Measurements from ENCODE around the gene NCR3LG1. TPM values are rescaled to one million over a fixed set of nuclear protein-coding genes. Genes with fewer than 3 reads are reported as not detected.
A peak's percentile ranks its signal among the peaks of the same experiment; 100 is the strongest.

NCR3LG1 gene
- total RNA-seq, 1 experiment from 2014 or later = 14.8 TPM

GRCh38 chr11:17411418-17411817, 59.8 kb downstream of the NCR3LG1 start:
- peaks cover 17% of the 10 kb centered on the region for H3K27me3 Mint-ChIP-seq (ENCODE audit: insufficient read depth, unreplicated experiment)
- POLR2A ChIA-PET = no interaction called here

GRCh38 chr11:17412488-17413180, 61.0 kb downstream of the NCR3LG1 start:
- intact Hi-C loops (cut with micrococcal nuclease; ENCODE audit: unreplicated experiment) = loop anchor here (1.0 kb wide), 1 partner anchor 61 kb away; no protein-coding TSS in a partner anchor
- no peaks in the 10 kb centered on the region for H3K9me3 Mint-ChIP-seq (ENCODE audit: unreplicated experiment)
- BruUV-seq (replicated peaks) = no TSS peak
- ChIA-PET POLR2A (no interaction called here), CTCF (interaction anchor here (0.7 to 1.4 kb wide), 2 partner anchors 61 to 81 kb away, joined by 3 to 4 read pairs; no protein-coding TSS in a partner anchor)
- Histone ChIP-seq H3K36me3 (ENCODE audit: control insufficient read depth, insufficient read depth, low read length) (no peaks in the 10 kb centered on the region), H3K4me1 (no peaks in the 10 kb centered on the region), H3K27me3 (replicated peaks; ENCODE audit: control insufficient read depth, insufficient read depth, low read length) (no peaks in the 10 kb centered on the region), H3K9me3 (no peaks in the 10 kb centered on the region), H3K4me3 (ENCODE audit: low read depth, low read length) (no peak overlapping the region)
- peak in 1 of 2 experiments; percentile 4 for TF ChIP-seq CTCF (IDR thresholded peaks at IDR 0.05; ENCODE audit: insufficient read depth in 1 of 2, low read depth in 1 of 2, low read length in 1 of 2, severe bottlenecking in 1 of 2, unreplicated experiment in 1 of 2)
- H3K4me3 Mint-ChIP-seq (ENCODE audit: unreplicated experiment) = no peak overlapping the region
- peak in 1 of 2 experiments; percentile 14 for DNase-seq
- H3K36me3 Mint-ChIP-seq (ENCODE audit: insufficient read depth, unreplicated experiment) = no peaks in the 10 kb centered on the region
- no peaks in the 10 kb centered on the region for H3K4me1 Mint-ChIP-seq (ENCODE audit: low read depth, unreplicated experiment)
- no peak overlapping the region for H3K27ac Mint-ChIP-seq (ENCODE audit: unreplicated experiment)
- H3K27me3 Mint-ChIP-seq (ENCODE audit: insufficient read depth, unreplicated experiment) = peaks cover 19% of the 10 kb centered on the region

More at GRCh38 chr11:17411418-17411817, 59.8 kb downstream of the NCR3LG1 start:
- no peaks in the 10 kb centered on the region for H3K4me1 Mint-ChIP-seq (ENCODE audit: low read depth, unreplicated experiment)
- TF ChIP-seq CTCF (IDR thresholded peaks at IDR 0.05; ENCODE audit: insufficient read depth in 1 of 2, low read depth in 1 of 2, low read length in 1 of 2, severe bottlenecking in 1 of 2, unreplicated experiment in 1 of 2) = no peak
- H3K9me3 Mint-ChIP-seq (ENCODE audit: unreplicated experiment) = no peaks in the 10 kb centered on the region
- H3K36me3 Mint-ChIP-seq (ENCODE audit: insufficient read depth, unreplicated experiment) = no peaks in the 10 kb centered on the region
- intact Hi-C loops (cut with micrococcal nuclease; ENCODE audit: unreplicated experiment) = no loop called here
- no peaks in the 10 kb centered on the region for H3K36me3 ChIP-seq (ENCODE audit: control insufficient read depth, insufficient read depth, low read length)
- CTCF ChIA-PET = interaction anchor here (0.7 kb wide), 1 partner anchor 34 kb away, joined by 5 read pairs; no protein-coding TSS in a partner anchor
- no peaks in the 10 kb centered on the region for H3K4me1 ChIP-seq
- H3K4me3 Mint-ChIP-seq (ENCODE audit: unreplicated experiment) = no peak overlapping the region
- no TSS peak for BruUV-seq (replicated peaks)
- H3K4me3 ChIP-seq (ENCODE audit: low read depth, low read length) = no peak overlapping the region
- H3K9me3 ChIP-seq = no peaks in the 10 kb centered on the region
- no peaks in the 10 kb centered on the region for H3K27me3 ChIP-seq (replicated peaks; ENCODE audit: control insufficient read depth, insufficient read depth, low read length)
- no peak for DNase-seq
- H3K27ac Mint-ChIP-seq (ENCODE audit: unreplicated experiment) = no peak overlapping the region

GRCh38 chr11:17413414-17414316, 62.1 kb downstream of the NCR3LG1 start:
- H3K36me3 ChIP-seq (ENCODE audit: control insufficient read depth, insufficient read depth, low read length) = no peaks in the 10 kb centered on the region
- CTCF ChIA-PET = interaction anchor here (0.6 to 1.4 kb wide), 4 partner anchors 17 to 80 kb away, joined by 3 to 4 read pairs (median 4); no protein-coding TSS in a partner anchor
- Mint-ChIP-seq H3K4me3 (ENCODE audit: unreplicated experiment) (no peak overlapping the region), H3K4me1 (ENCODE audit: low read depth, unreplicated experiment) (peaks cover 4% of the 10 kb centered on the region), H3K9me3 (ENCODE audit: unreplicated experiment) (no peaks in the 10 kb centered on the region), H3K36me3 (ENCODE audit: insufficient read depth, unreplicated experiment) (no peaks in the 10 kb centered on the region), H3K27ac (ENCODE audit: unreplicated experiment) (no peak overlapping the region), H3K27me3 (ENCODE audit: insufficient read depth, unreplicated experiment) (peaks cover 25% of the 10 kb centered on the region)
- POLR2A ChIA-PET = no interaction called here
- TF ChIP-seq CTCF (IDR thresholded peaks at IDR 0.05; ENCODE audit: insufficient read depth in 1 of 2, low read depth in 1 of 2, low read length in 1 of 2, severe bottlenecking in 1 of 2, unreplicated experiment in 1 of 2) = no peak
- H3K4me3 ChIP-seq (ENCODE audit: low read depth, low read length) = no peak overlapping the region
- H3K27me3 ChIP-seq (replicated peaks; ENCODE audit: control insufficient read depth, insufficient read depth, low read length) = no peaks in the 10 kb centered on the region
- no peak for DNase-seq
- no peaks in the 10 kb centered on the region for H3K9me3 ChIP-seq
- intact Hi-C loops (cut with micrococcal nuclease; ENCODE audit: unreplicated experiment) = no loop called here
- no peaks in the 10 kb centered on the region for H3K4me1 ChIP-seq
- no TSS peak for BruUV-seq (replicated peaks)

Measured in Caco-2 (cell line).